ENCODE data around the gene CHCHD4.
"Not testable (repeated sequence)": the region's sequence is repeated elsewhere in the genome, so short reads cannot be mapped to it uniquely, and the experiment has no call there.

CHCHD4 gene

GRCh38 chr3:14118400-14119381, 6.0 kb downstream of the CHCHD4 start:
- DNase-seq: no peak

- DNase-seq: no peak
Measured at GRCh38 chr3:14117468-14118399, 6.9 kb downstream of the CHCHD4 start.

DNA sequence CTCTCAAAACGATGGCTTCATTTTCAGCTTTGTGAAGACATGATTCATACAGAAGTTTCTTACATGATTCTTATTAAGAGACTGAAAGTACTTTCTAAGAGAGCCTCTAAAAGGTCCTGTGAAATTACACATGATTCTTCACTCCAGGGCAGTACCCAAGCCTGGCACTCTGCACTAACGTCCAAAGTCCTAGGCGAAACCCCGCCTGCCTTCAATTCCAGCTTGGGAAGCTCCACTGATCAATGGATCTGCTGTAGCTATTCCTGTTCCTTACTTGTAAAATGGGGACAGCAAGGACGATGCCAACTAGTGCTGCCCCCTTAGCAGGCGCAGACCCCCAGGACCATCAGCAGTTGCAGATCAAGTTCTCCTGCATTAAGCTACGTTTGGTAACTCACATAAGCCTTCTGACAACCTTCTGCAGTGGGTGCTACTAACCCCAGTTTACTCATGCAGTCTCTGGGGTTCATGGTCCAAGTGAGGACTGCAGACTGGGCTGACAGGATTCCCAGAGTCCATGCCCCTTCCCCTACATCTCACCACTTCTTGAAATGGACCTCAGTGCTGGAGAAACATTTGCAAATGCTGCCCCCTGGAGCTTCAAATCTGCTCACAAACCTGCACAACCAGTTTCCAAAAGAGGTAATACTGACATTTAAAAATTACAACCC, 10.6 kb downstream of the CHCHD4 start:
- DNase-seq: no peak

- no peak for DNase-seq
Measured at GRCh38 chr3:14110699-14111098, 14.0 kb downstream of the CHCHD4 start.

GRCh38 chr3:14109821-14110220, 14.8 kb downstream of the CHCHD4 start:
- DNase-seq: not testable (repeated sequence)

GRCh38 chr3:14097616-14098391, 26.9 kb downstream of the CHCHD4 start:
- no peak for DNase-seq

GRCh38 chr3:14096742-14097141, 27.9 kb downstream of the CHCHD4 start:
- no peak for DNase-seq

GRCh38 chr3:14093831-14094230, 30.8 kb downstream of the CHCHD4 start:
- no peak for DNase-seq

DNA sequence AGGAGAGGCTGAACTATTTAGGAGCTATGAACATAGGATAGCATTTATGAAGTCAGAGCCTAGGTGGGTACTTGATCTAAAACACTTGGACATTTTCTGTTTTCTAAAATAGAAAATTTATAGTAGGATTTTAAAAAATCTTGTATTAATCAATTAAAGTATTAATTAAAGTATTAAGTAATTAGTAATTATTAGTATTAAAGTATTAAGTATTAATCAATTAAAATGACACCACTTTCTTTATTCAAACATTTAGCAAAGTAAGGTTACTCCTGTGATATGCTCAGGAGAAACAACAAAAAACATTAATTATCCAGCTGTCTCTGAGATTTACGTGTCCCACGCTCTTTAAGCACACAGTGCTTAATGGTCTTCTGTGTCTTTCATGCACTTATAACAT, 32.2 kb downstream of the CHCHD4 start:
- DNase-seq: no peak

- DNase-seq: not testable (repeated sequence)
Measured at GRCh38 chr3:14091959-14092358, 32.7 kb downstream of the CHCHD4 start.

GRCh38 chr3:14087461-14087860, 37.2 kb downstream of the CHCHD4 start:
- DNase-seq: not testable (repeated sequence)

DNA sequence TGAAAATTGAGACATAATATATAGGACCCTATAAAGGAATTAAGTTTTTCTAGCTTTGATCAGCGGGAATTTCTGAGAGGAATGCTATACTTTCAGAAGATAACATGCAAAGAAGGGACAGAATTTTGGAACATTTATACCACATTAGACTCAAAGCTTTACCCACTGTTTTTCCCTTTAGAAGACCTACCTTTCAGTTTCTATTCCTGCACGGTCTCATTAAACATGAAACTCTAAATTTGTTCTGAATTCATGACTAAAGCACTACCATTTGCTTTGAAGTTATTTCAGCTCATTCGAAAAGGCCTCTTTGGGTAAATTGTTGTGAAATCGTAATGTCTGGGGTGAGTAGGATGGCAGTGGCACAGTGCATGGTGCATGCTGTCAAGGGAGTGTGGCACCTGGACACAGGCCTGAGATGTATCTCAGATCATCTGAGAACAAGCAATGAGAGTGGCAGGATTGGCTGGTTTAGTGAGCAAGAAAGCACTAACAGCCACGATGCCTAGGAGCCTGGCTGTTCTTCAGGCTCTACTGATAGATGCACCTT, 42.5 kb downstream of the CHCHD4 start:
- DNase-seq: no peak

DNA sequence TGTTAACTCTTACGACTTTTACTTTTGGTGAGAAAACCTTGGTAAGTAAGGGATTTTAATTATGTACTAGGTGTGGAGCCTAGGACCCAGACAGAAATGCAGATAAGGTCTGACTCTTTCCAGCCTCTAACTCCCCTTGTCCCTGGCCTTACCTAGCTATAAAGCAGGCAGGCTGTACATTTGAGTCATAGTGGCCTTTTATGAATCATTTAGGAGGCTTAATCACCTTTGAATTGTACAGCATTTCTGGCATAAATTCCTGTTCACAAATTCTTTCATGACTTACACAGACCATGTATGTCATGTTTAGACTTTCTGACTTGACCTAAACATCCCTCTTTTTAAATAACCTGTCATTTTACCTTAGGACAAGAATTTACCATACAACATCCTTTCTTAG, 47.4 kb downstream of the CHCHD4 start:
- no peak for DNase-seq

DNA sequence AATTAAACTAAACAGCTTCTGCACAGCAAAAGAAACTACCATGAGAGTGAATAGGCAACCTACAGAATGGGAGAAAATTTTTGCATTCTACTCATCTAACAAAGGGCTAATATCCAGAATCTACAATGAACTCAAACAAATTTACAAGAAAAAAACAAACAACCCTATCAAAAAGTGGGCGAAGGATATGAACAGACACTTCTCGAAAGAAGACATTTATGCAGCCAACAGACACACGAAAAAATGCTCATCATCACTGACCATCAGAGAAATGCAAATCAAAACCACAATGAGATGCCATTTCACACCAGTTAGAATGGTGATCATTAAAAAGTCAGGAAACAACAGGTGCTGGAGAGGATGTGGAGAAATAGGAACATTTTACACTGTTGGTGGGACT, 49.4 kb downstream of the CHCHD4 start:
- DNase-seq: not testable (repeated sequence)

DNA sequence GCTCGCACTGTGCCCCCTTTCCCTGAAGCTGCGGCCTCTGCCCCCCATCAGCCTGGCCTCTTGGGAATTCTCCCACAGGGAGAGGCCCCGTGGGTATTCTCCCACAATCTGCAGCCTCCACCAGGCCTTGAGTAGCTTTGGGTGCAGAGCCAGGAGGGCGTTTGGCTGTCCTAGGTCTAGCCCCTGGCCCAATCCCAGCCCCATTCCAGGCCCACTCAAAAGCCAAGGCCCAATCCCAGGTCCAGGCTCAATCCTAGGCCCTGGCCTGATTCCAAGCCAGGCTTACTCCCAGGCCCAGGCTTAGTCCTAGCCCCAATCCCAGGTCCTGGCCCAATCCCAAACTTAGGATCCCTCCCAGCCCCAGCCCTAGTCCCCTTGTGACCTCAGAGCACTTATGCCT, 59.8 kb downstream of the CHCHD4 start:
- DNase-seq: no peak

DNA sequence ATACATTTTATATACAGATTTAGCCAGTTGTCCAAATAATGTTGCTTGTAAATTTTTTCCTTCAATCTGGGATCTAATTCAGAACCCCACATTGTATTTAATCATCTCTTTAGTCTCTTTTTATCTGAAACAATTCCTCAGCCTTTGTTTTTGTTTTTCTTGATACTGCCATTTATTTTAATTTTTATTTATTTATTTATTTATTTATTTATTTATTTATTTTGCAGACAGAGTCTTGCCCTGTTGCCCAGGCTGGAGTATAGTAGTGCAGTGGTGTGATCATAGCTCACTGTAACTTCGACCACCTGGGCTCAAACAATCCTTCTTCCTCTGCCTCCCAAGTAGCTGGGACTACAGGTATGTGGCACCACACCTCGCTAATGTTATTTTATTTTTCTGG, 61.5 kb downstream of the CHCHD4 start:
- no peak for DNase-seq
